ENCODE data around the gene PCDHGA12. TPM values are rescaled to one million over a fixed set of nuclear protein-coding genes. Genes with fewer than 3 reads are reported as not detected.
A peak's percentile ranks its signal among the peaks of the same experiment; 100 is the strongest.

Gene PCDHGA12
- total RNA-seq, 1 experiment from 2014 or later: 2.1 TPM

DNA sequence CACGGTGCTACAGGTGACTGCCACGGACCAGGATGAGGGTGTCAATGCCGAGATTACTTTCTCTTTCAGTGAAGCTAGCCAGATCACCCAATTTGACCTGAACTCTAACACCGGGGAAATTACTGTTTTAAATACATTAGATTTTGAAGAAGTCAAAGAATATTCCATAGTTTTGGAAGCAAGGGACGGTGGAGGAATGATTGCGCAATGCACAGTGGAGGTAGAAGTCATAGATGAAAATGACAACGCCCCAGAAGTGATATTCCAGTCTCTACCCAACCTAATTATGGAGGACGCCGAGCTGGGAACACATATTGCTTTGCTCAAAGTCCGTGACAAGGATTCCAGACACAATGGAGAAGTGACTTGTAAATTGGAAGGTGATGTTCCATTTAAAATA is 41.6 kb upstream of the PCDHGA12 start:
- Mint-ChIP-seq H3K27me3 (ENCODE audit: low read depth) (peaks cover 30% of the 10 kb centered on the region), H3K4me3 (peak overlapping the region; percentile 81; the same call in 1 of the 2 replicates), H3K27ac (no peak overlapping the region), H3K36me3 (peaks cover 63% of the 10 kb centered on the region), H3K9me3 (peaks cover 67% of the 10 kb centered on the region), H3K4me1 (0 out of 2 replicates have a peak, but pooled peaks cover 3% of the 10 kb centered on the region)
- TF ChIP-seq, protein P1, sequence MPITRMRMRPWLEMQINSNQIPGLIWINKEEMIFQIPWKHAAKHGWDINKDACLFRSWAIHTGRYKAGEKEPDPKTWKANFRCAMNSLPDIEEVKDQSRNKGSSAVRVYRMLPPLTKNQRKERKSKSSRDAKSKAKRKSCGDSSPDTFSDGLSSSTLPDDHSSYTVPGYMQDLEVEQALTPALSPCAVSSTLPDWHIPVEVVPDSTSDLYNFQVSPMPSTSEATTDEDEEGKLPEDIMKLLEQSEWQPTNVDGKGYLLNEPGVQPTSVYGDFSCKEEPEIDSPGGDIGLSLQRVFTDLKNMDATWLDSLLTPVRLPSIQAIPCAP (CRISPR knock-in tag; IDR thresholded peaks at IDR 0.05): no peak
- TF ChIP-seq KAT7 (CRISPR knock-in tag; IDR thresholded peaks at IDR 0.05; ENCODE audit: borderline replicate concordance) (no peak), NR2C2 (CRISPR knock-in tag; IDR thresholded peaks at IDR 0.05) (no peak), CBFB (CRISPR knock-in tag; IDR thresholded peaks at IDR 0.05; ENCODE audit: low read depth) (no peak), PRRX2 (CRISPR knock-in tag; IDR thresholded peaks at IDR 0.05) (no peak), TP53 (CRISPR knock-in tag; IDR thresholded peaks at IDR 0.05) (no peak), NFE2L1 (CRISPR knock-in tag; IDR thresholded peaks at IDR 0.05) (no peak), GTF2I (CRISPR knock-in tag; conservative IDR thresholded peaks at IDR 0.05) (no peak), IRF2 (CRISPR knock-in tag; IDR thresholded peaks at IDR 0.05; ENCODE audit: borderline replicate concordance, low read depth) (no peak), NR1H2 (CRISPR knock-in tag; IDR thresholded peaks at IDR 0.05) (no peak)
- TF ChIP-seq, protein P2, sequence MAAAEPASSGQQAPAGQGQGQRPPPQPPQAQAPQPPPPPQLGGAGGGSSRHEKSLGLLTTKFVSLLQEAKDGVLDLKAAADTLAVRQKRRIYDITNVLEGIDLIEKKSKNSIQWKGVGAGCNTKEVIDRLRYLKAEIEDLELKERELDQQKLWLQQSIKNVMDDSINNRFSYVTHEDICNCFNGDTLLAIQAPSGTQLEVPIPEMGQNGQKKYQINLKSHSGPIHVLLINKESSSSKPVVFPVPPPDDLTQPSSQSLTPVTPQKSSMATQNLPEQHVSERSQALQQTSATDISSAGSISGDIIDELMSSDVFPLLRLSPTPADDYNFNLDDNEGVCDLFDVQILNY (CRISPR knock-in tag; IDR thresholded peaks at IDR 0.05): no peak
- TF ChIP-seq, protein P3, sequence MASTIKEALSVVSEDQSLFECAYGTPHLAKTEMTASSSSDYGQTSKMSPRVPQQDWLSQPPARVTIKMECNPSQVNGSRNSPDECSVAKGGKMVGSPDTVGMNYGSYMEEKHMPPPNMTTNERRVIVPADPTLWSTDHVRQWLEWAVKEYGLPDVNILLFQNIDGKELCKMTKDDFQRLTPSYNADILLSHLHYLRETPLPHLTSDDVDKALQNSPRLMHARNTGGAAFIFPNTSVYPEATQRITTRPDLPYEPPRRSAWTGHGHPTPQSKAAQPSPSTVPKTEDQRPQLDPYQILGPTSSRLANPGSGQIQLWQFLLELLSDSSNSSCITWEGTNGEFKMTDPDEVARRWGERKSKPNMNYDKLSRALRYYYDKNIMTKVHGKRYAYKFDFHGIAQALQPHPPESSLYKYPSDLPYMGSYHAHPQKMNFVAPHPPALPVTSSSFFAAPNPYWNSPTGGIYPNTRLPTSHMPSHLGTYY (CRISPR knock-in tag; IDR thresholded peaks at IDR 0.05): no peak
- DNase-seq (ENCODE audit: low spot score) (no peak), ATAC-seq (no peak)
- POLR2A ChIA-PET: no interaction called here
- CTCF ChIA-PET: interaction anchor here (1.5 to 3.0 kb wide), 9 partner anchors 12 to 175 kb away, joined by 3 to 24 read pairs (median 11); partner anchors contain the start of genes PCDHB14, PCDHGA11, PCDHGA6 and PCDHGB1

DNA sequence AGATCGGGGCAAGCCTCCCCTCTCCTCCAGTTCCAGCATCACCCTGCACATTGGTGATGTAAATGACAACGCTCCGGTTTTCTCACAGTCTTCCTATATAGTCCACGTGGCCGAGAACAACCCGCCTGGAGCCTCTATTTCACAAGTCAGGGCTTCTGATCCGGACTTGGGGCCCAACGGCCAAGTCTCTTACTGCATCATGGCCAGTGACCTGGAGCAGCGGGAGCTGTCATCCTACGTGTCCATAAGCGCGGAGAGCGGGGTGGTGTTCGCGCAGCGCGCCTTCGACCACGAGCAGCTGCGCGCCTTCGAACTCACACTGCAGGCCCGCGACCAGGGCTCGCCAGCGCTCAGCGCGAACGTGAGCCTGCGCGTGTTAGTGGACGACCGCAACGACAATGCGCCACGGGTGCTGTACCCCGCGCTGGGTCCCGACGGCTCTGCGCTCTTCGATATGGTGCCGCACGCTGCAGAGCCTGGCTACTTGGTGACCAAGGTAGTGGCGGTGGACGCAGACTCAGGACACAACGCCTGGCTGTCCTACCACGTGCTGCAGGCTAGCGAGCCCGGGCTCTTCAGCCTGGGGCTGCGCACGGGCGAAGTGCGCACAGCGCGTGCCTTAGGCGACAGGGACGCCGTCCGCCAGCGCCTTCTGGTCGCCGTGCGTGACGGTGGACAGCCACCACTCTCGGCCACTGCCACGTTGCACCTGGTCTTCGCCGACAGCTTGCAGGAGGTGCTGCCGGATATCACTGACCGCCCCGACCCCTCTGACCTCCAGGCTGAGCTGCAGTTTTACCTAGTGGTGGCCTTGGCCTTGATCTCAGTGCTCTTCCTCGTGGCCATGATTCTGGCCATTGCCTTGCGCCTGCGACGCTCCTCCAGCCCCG is 40.9 kb upstream of the PCDHGA12 start:
- Mint-ChIP-seq H3K4me1 (0 out of 2 replicates have a peak, but pooled peaks cover 3% of the 10 kb centered on the region), H3K27ac (no peak overlapping the region), H3K4me3 (peak overlapping the region; percentile 2; the same call in 1 of the 2 replicates), H3K9me3 (peaks cover 68% of the 10 kb centered on the region), H3K36me3 (peaks cover 64% of the 10 kb centered on the region), H3K27me3 (ENCODE audit: low read depth) (peaks cover 27% of the 10 kb centered on the region)
- DNase-seq (ENCODE audit: low spot score) (no peak), ATAC-seq (no peak)
- ChIA-PET POLR2A (no interaction called here), CTCF (interaction anchor here (1.1 to 3.5 kb wide), 7 partner anchors 15 to 178 kb away, joined by 3 to 24 read pairs (median 6); partner anchors contain the start of genes PCDHB14, PCDHGA6, PCDHGB3 and PCDHGB6)
- TF ChIP-seq, protein P4, sequence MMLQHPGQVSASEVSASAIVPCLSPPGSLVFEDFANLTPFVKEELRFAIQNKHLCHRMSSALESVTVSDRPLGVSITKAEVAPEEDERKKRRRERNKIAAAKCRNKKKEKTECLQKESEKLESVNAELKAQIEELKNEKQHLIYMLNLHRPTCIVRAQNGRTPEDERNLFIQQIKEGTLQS (CRISPR knock-in tag; conservative IDR thresholded peaks at IDR 0.05): 0 out of 2 replicates have a peak, but pooled peaks have one; percentile 59
- no peak for TF ChIP-seq JUN (CRISPR knock-in tag; IDR thresholded peaks at IDR 0.05)
- TF ChIP-seq, protein P5, sequence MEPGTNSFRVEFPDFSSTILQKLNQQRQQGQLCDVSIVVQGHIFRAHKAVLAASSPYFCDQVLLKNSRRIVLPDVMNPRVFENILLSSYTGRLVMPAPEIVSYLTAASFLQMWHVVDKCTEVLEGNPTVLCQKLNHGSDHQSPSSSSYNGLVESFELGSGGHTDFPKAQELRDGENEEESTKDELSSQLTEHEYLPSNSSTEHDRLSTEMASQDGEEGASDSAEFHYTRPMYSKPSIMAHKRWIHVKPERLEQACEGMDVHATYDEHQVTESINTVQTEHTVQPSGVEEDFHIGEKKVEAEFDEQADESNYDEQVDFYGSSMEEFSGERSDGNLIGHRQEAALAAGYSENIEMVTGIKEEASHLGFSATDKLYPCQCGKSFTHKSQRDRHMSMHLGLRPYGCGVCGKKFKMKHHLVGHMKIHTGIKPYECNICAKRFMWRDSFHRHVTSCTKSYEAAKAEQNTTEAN (CRISPR knock-in tag; IDR thresholded peaks at IDR 0.05): peak; percentile 30; the same call in 1 of the 2 replicates
- TF ChIP-seq, protein P6, sequence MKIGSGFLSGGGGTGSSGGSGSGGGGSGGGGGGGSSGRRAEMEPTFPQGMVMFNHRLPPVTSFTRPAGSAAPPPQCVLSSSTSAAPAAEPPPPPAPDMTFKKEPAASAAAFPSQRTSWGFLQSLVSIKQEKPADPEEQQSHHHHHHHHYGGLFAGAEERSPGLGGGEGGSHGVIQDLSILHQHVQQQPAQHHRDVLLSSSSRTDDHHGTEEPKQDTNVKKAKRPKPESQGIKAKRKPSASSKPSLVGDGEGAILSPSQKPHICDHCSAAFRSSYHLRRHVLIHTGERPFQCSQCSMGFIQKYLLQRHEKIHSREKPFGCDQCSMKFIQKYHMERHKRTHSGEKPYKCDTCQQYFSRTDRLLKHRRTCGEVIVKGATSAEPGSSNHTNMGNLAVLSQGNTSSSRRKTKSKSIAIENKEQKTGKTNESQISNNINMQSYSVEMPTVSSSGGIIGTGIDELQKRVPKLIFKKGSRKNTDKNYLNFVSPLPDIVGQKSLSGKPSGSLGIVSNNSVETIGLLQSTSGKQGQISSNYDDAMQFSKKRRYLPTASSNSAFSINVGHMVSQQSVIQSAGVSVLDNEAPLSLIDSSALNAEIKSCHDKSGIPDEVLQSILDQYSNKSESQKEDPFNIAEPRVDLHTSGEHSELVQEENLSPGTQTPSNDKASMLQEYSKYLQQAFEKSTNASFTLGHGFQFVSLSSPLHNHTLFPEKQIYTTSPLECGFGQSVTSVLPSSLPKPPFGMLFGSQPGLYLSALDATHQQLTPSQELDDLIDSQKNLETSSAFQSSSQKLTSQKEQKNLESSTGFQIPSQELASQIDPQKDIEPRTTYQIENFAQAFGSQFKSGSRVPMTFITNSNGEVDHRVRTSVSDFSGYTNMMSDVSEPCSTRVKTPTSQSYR (CRISPR knock-in tag; IDR thresholded peaks at IDR 0.05): no peak
- 0 out of 2 replicates have a peak, but pooled peaks have one; percentile 60 for TF ChIP-seq IRF2 (CRISPR knock-in tag; IDR thresholded peaks at IDR 0.05; ENCODE audit: borderline replicate concordance, low read depth)

Data from WTC11 (cell line).